DMS53 (cell line): ENCODE measurements around the gene MARCHF9.

Source experiments
- DNase-seq: peaks from one replicate; lab custom pipeline; 2025; lab: John Stamatoyannopoulos, UW

Gene MARCHF9

GRCh38 chr12:57800965-57801364 lies 46.1 kb downstream of the MARCHF9 start:
- DNase-seq: no peak

GRCh38 chr12:57802607-57803006 lies 47.7 kb downstream of the MARCHF9 start:
- DNase-seq: no peak

- peak; percentile 85 for DNase-seq
These were observed 48.5 kb downstream of the MARCHF9 start for GRCh38 chr12:57803319-57803893.

GRCh38 chr12:57806677-57807076 lies 51.8 kb downstream of the MARCHF9 start:
- DNase-seq: no peak

GRCh38 chr12:57807285-57807684 lies 52.4 kb downstream of the MARCHF9 start:
- no peak for DNase-seq

- no peak for DNase-seq
These were observed 53.4 kb downstream of the MARCHF9 start for GRCh38 chr12:57808351-57808750.

- peak; percentile 23 for DNase-seq
These were observed 54.5 kb downstream of the MARCHF9 start for GRCh38 chr12:57809425-57809824.
